Cardiac muscle cell (in vitro differentiated cells and primary cell): Measurements from ENCODE around the gene LGR6. TPM values are rescaled to one million over a fixed set of nuclear protein-coding genes. Genes with fewer than 3 reads are reported as not detected.

Experiments
- DNase-seq, 2 donors: peaks; one replicate each; pipeline versions ENCODE4 v3.0.0 to v3.0.0-alpha.2; 2010 to 2017; ENCODE audit warnings: low read depth in 1 of 2, low spot score in 1 of 2
- H3K27ac ChIP-seq: fragments of 200-600 bp; sonication (generic); 2 replicates; pipeline ENCODE4 v1.5.1; 2016
- H3K27me3 ChIP-seq: fragments of 200-600 bp; sonication (generic); 2 replicates; pipeline ENCODE4 v1.6.0; 2016; ENCODE audit warnings: control low read depth
- H3K36me3 ChIP-seq: fragments of 200-600 bp; sonication (generic); 2 replicates; pipeline ENCODE4 v1.5.1; 2016; ENCODE audit warnings: control low read depth
- H3K4me1 ChIP-seq: fragments of 200-600 bp; sonication (generic); 2 replicates; pipeline ENCODE4 v1.8.1; 2017; ENCODE audit warnings: low read depth, mild to moderate bottlenecking, mixed run types
- H3K4me3 ChIP-seq: fragments of 200-600 bp; sonication (generic); 2 replicates; pipeline ENCODE4 v1.5.1; 2016; ENCODE audit warnings: mild to moderate bottlenecking
- H3K9me3 ChIP-seq: fragments of 200-600 bp; sonication (generic); 2 replicates; pipeline ENCODE4 v1.5.1; 2017; ENCODE audit warnings: low read depth, mild to moderate bottlenecking, control low read depth
- CTCF ChIP-seq: IDR thresholded peaks from 2 replicates; pipeline ENCODE4 v1.5.1; 2012; ENCODE audit warnings: low read depth, mild to moderate bottlenecking, low read length
- polyA plus RNA-seq: library from polyadenylated mRNA; unstranded; fragments of >200 nt; fragmentation: Nextera tagmentation; extraction: Ambion mirVana; gene quantifications from 2 replicates; pipeline ENCODE4 v1.2.1, GENCODE V29; 2016
- total RNA-seq: library from RNA; depleted of rRNA; stranded (reverse); fragments of >200 nt; gene quantifications from 2 replicates; pipeline ENCODE4 v1.2.3, GENCODE V29; 2016

The LGR6 gene
- total and polyA plus RNA-seq, 2 experiments from 2014 or later, result 0.16 TPM; not detected in 1

- peak; percentile 91 for TF ChIP-seq CTCF
- Histone ChIP-seq H3K27ac (no peak overlapping the region), H3K4me1 (no peaks in the 10 kb centered on the region), H3K9me3 (no peaks in the 10 kb centered on the region), H3K27me3 (no peaks in the 10 kb centered on the region), H3K36me3 (no peaks in the 10 kb centered on the region), H3K4me3 (no peak overlapping the region)
- DNase-seq, result peak; percentile 88 to 93
Observed at GRCh38 chr1:202184750-202185460, 8.7 kb upstream of the LGR6 start.

- TF ChIP-seq CTCF, result no peak
- Histone ChIP-seq H3K27ac (no peak overlapping the region), H3K36me3 (no peaks in the 10 kb centered on the region), H3K27me3 (no peaks in the 10 kb centered on the region), H3K4me1 (no peaks in the 10 kb centered on the region), H3K4me3 (no peak overlapping the region), H3K9me3 (no peaks in the 10 kb centered on the region)
- DNase-seq, result no peak
Observed at GRCh38 chr1:202186327-202186726, 7.3 kb upstream of the LGR6 start.

- no peaks in the 10 kb centered on the region for H3K9me3 ChIP-seq
- no peak overlapping the region for H3K27ac ChIP-seq
- no peak for DNase-seq
- H3K4me1 ChIP-seq, result no peaks in the 10 kb centered on the region
- TF ChIP-seq CTCF, result no peak
- H3K4me3 ChIP-seq, result no peak overlapping the region
- H3K27me3 ChIP-seq, result no peaks in the 10 kb centered on the region
- no peaks in the 10 kb centered on the region for H3K36me3 ChIP-seq
Observed at GRCh38 chr1:202187041-202187671, 6.4 kb upstream of the LGR6 start.

GRCh38 chr1:202187697-202188407 lies 5.7 kb upstream of the LGR6 start:
- H3K4me1 ChIP-seq, result no peaks in the 10 kb centered on the region
- H3K4me3 ChIP-seq, result no peak overlapping the region
- H3K27me3 ChIP-seq, result peaks cover under 1% of the 10 kb centered on the region
- H3K36me3 ChIP-seq, result no peaks in the 10 kb centered on the region
- DNase-seq, result no peak
- H3K9me3 ChIP-seq, result no peaks in the 10 kb centered on the region
- H3K27ac ChIP-seq, result no peak overlapping the region
- TF ChIP-seq CTCF, result no peak

- Histone ChIP-seq H3K4me3 (no peak overlapping the region), H3K36me3 (no peaks in the 10 kb centered on the region), H3K4me1 (no peaks in the 10 kb centered on the region), H3K9me3 (no peaks in the 10 kb centered on the region), H3K27ac (no peak overlapping the region), H3K27me3 (peaks cover 14% of the 10 kb centered on the region)
- peak; percentile 69 to 88 for DNase-seq
- peak; percentile 67 for TF ChIP-seq CTCF
Observed at GRCh38 chr1:202189001-202189790, 4.4 kb upstream of the LGR6 start.
